Activated T-cell treated with anti-CD3 and anti-CD28 coated beads, Interleukin-2, amount 50 U/mL, for 72 hours (primary cell): ENCODE measurements around the gene C11orf98. TPM values are rescaled to one million over a fixed set of nuclear protein-coding genes. Genes with fewer than 3 reads are reported as not detected.
"Not testable (repeated sequence)": the region's sequence is repeated elsewhere in the genome, so short reads cannot be mapped to it uniquely, and the experiment has no call there.

ENCODE experiments used
- ATAC-seq, 2 donors: fragments of 150-1000 bp; cut with Tn5 transposase; replicated peaks in 1 of 2; 2 replicates each; pipeline ENCODE4 v1.10.0; 2021; ENCODE audit warnings: moderate library complexity in 2 of 2, mild to moderate bottlenecking in 1 of 2
- DNase-seq, 2 donors: peaks; one replicate each; pipeline ENCODE4 v3.0.0; 2021 to 2022; ENCODE audit warnings: mixed read lengths in 1 of 2
- H3K27ac Mint-ChIP-seq: one replicate; pipeline ENCODE4 v1.8.0; 2022; ENCODE audit warnings: mild to moderate bottlenecking, moderate library complexity, mixed read lengths
- H3K27me3 Mint-ChIP-seq: one replicate; pipeline ENCODE4 v1.8.0; 2022; ENCODE audit warnings: low read depth, mixed read lengths
- H3K36me3 Mint-ChIP-seq, 2 donors: one replicate each; pipeline ENCODE4 v1.8.0; 2022; ENCODE audit warnings: mixed read lengths in 2 of 2, mild to moderate bottlenecking in 1 of 2; ENCODE audit not compliant: insufficient read depth in 2 of 2
- H3K4me1 Mint-ChIP-seq: one replicate; pipeline ENCODE4 v1.8.0; 2022; ENCODE audit warnings: low read depth, mixed read lengths
- H3K4me3 Mint-ChIP-seq, 2 donors: one replicate each; pipeline ENCODE4 v1.8.0; 2022; ENCODE audit warnings: mild to moderate bottlenecking in 2 of 2, mixed read lengths in 2 of 2, moderate library complexity in 2 of 2
- H3K9me3 Mint-ChIP-seq, 2 donors: one replicate each; pipeline ENCODE4 v1.8.0; 2022; ENCODE audit warnings: mixed read lengths in 2 of 2
- total RNA-seq, 2 donors: library from RNA; stranded (reverse); gene quantifications; one replicate each; pipeline ENCODE4 v1.2.3, GENCODE V29; 2022

Gene C11orf98
- total RNA-seq, 2 donors from 2014 or later, result 59.2 to 62.1 TPM

GRCh38 chr11:62677156-62677555 lies 12.1 kb upstream of the C11orf98 start:
- no peak for ATAC-seq
- H3K4me3 Mint-ChIP-seq, result peak overlapping the region; percentile 52 to 81
- DNase-seq, result no peak
- H3K4me1 Mint-ChIP-seq, result peaks cover 64% of the 10 kb centered on the region
- peak overlapping the region; percentile 97 for H3K27ac Mint-ChIP-seq
- no peaks in the 10 kb centered on the region for H3K27me3 Mint-ChIP-seq
- no peaks in the 10 kb centered on the region for H3K9me3 Mint-ChIP-seq
- peaks cover 7 to 18% of the 10 kb centered on the region in 2 donors for H3K36me3 Mint-ChIP-seq

DNA sequence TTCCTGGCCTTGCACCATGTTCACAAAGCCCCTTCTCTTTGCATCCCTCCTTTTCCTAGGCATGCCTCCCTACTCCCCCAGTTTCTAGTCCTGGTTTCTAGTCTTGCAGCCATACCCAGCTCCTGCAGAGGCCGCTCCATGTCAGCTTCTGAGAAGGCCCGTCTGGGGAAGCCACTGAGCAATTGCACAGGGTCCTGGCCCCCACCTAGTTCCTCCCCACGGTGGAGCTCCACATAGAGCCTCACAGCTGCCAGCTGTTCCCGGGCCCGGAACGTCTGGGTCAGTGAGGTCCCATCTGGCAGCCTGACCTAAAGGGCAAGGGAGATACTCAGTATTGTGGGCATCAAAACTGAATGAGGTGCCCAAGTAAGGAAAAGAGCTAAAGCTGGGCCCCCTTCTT lies 11.7 kb upstream of the C11orf98 start:
- peaks cover 66% of the 10 kb centered on the region for H3K4me1 Mint-ChIP-seq
- H3K9me3 Mint-ChIP-seq, result no peaks in the 10 kb centered on the region
- H3K4me3 Mint-ChIP-seq, result peak overlapping the region; percentile 52 to 81
- peaks cover 7 to 18% of the 10 kb centered on the region in 2 donors for H3K36me3 Mint-ChIP-seq
- DNase-seq (no peak), ATAC-seq (no peak)
- H3K27ac Mint-ChIP-seq, result peak overlapping the region; percentile 97
- H3K27me3 Mint-ChIP-seq, result no peaks in the 10 kb centered on the region

DNA sequence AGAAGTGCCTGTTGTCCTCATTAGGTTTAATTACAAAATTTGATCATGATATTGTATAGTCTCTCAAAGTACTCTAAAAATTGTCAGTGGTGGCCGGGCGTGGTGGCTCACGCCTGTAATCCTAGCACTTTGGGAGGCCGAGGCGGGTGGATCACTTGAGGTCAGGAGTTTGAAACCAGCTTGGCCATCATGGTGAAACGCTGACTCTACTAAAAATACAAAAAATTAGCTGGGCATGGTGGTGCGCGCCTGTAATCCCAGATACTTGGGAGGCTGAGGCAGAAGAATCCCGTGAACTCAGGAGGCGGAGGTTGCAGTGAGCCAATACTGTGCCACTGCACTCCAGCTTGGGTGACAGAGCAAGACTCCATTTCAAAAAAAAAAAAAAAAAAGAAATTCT lies 10.4 kb upstream of the C11orf98 start:
- not testable (repeated sequence) for H3K4me3 Mint-ChIP-seq, DNase-seq, H3K9me3 Mint-ChIP-seq, H3K27ac Mint-ChIP-seq, H3K27me3 Mint-ChIP-seq, ATAC-seq
- Mint-ChIP-seq H3K36me3 (peaks cover 11 to 21% of the 10 kb centered on the region in 2 donors), H3K4me1 (peaks cover 68% of the 10 kb centered on the region)

DNA sequence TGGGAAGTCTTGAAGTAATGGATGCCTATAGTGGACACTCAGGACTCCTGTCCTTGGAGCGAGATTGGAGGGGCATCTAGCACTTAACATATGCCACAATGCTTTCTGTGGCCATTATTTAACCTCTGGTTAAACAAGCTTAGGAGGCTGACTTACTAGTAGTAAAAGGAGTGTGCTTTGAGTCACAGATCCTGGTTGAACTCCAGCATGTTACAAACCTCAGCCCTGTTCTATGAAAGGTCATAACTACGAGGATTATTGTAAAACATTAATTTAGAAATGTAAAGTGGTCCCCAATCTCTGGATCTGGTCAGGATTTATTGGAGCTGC lies 8.2 kb upstream of the C11orf98 start:
- no peak for ATAC-seq
- no peaks in the 10 kb centered on the region for H3K27me3 Mint-ChIP-seq
- H3K9me3 Mint-ChIP-seq, result no peaks in the 10 kb centered on the region
- no peak for DNase-seq
- no peak overlapping the region for H3K27ac Mint-ChIP-seq
- peaks cover 11 to 23% of the 10 kb centered on the region in 2 donors for H3K36me3 Mint-ChIP-seq
- peaks cover 66% of the 10 kb centered on the region for H3K4me1 Mint-ChIP-seq
- H3K4me3 Mint-ChIP-seq, result peak overlapping the region; percentile 92 to 100

DNA sequence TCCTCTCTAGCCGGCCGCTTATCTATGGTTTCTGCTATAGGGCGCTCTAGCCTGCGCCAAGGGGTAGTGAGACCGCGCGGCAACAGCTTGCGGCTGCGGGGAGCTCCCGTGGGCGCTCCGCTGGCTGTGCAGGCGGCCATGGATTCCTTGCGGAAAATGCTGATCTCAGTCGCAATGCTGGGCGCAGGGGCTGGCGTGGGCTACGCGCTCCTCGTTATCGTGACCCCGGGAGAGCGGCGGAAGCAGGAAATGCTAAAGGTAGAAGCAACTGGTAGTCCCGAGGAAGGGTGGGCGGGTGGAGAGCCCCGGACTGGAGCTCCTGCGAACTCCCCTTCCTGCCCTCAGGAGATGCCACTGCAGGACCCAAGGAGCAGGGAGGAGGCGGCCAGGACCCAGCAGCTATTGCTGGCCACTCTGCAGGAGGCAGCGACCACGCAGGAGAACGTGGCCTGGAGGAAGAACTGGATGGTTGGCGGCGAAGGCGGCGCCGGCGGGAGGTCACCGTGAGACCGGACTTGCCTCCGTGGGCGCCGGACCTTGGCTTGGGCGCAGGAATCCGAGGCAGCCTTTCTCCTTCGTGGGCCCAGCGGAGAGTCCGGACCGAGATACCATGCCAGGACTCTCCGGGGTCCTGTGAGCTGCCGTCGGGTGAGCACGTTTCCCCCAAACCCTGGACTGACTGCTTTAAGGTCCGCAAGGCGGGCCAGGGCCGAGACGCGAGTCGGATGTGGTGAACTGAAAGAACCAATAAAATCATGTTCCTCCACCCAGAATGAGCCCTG lies 6.8 kb upstream of the C11orf98 start, which contains the start of the genes LBHD1 and UQCC3:
TSS of gene LBHD1 (minus strand) at position 660 of the 782 bp plus-strand sequence. CDS start 2,236 bp downstream, outside the sequence.
TSS of gene UQCC3 (plus strand) at position 66 of the 782 bp plus-strand sequence. CDS start at position 139, 73 bp downstream.
- DNase-seq (peak; percentile 83 to 86), ATAC-seq (peak; percentile 85 to 88)
- H3K4me3 Mint-ChIP-seq, result peak within 1 kb of the TSS; percentile 92 to 100
- no peaks in the 10 kb centered on the region for H3K9me3 Mint-ChIP-seq
- H3K4me1 Mint-ChIP-seq, result peaks cover 66% of the 10 kb centered on the region
- H3K27ac Mint-ChIP-seq, result peak within 1 kb of the TSS; percentile 94
- peaks cover 9 to 14% of the 10 kb centered on the region in 2 donors for H3K36me3 Mint-ChIP-seq
- H3K27me3 Mint-ChIP-seq, result no peaks in the 10 kb centered on the region

GRCh38 chr11:62671236-62671607 lies 6.2 kb upstream of the C11orf98 start:
- H3K27me3 Mint-ChIP-seq, result no peaks in the 10 kb centered on the region
- DNase-seq (peak in 1 of 2 donors; percentile 34), ATAC-seq (peak; percentile 24 to 35)
- peak overlapping the region; percentile 92 to 100 for H3K4me3 Mint-ChIP-seq
- peaks cover 10 to 17% of the 10 kb centered on the region in 2 donors for H3K36me3 Mint-ChIP-seq
- peaks cover 66% of the 10 kb centered on the region for H3K4me1 Mint-ChIP-seq
- no peaks in the 10 kb centered on the region for H3K9me3 Mint-ChIP-seq
- H3K27ac Mint-ChIP-seq, result peak overlapping the region; percentile 91

GRCh38 chr11:62669420-62670161 lies 4.6 kb upstream of the C11orf98 start:
- Mint-ChIP-seq H3K4me1 (peaks cover 61% of the 10 kb centered on the region), H3K27ac (peak overlapping the region; percentile 91), H3K4me3 (peak overlapping the region; percentile 92 to 100), H3K27me3 (no peaks in the 10 kb centered on the region), H3K9me3 (no peaks in the 10 kb centered on the region), H3K36me3 (peaks cover 7 to 13% of the 10 kb centered on the region in 2 donors)
- ATAC-seq, result no peak
- no peak for DNase-seq

DNA sequence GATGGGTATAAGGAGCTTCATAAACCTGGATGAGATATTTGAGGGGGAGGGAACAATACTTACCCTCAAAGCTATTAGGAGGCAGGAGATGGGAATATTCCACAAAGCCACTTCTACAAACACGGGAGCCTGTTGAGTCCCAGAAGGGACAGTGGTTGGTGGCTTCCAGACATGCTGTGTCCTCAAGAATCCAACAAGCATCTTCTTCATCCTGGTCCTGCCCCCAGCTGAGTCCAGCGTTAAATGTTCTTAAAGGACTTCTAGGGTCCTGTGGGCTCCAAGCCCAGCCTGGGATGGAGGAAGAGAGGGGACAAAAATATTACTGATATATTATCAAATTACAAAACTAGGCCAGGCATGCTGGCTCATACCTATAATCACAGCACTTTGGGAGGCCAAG lies 2.5 kb upstream of the C11orf98 start:
- Mint-ChIP-seq H3K27me3 (no peaks in the 10 kb centered on the region), H3K27ac (peak overlapping the region; percentile 95), H3K4me3 (peak overlapping the region; percentile 96 to 97), H3K36me3 (peaks cover 8 to 19% of the 10 kb centered on the region in 2 donors), H3K9me3 (no peaks in the 10 kb centered on the region), H3K4me1 (peaks cover 58% of the 10 kb centered on the region)
- no peak for DNase-seq
- no peak for ATAC-seq

DNA sequence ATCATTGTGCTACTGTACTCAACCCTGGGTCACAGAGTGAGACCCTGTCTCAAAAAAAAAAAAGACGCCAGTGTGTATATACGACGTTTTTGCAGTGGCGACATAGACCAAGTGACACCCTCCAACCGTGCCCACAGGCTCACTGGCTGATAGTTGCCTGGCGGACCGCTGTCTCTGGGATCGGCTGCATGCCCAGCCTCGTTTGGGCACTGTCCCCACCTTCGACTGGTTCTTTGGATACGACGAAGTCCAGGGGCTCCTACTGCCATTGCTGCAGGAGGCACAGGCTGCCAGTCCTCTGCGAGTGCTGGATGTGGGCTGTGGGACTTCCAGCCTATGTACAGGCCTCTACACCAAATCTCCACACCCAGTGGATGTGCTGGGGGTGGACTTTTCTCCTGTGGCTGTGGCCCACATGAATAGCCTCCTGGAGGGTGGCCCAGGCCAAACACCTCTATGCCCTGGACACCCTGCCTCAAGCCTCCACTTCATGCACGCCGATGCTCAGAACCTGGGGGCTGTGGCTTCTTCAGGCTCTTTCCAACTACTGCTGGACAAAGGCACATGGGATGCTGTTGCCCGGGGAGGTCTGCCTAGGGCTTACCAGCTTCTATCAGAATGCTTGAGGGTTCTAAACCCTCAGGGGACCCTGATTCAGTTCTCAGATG lies 1.4 kb upstream of the C11orf98 start:
- H3K9me3 Mint-ChIP-seq, result no peaks in the 10 kb centered on the region
- peak overlapping the region; percentile 95 for H3K27ac Mint-ChIP-seq
- peak overlapping the region; percentile 96 to 97 for H3K4me3 Mint-ChIP-seq
- ATAC-seq, result no peak
- H3K4me1 Mint-ChIP-seq, result peaks cover 56% of the 10 kb centered on the region
- peaks cover 8 to 18% of the 10 kb centered on the region in 2 donors for H3K36me3 Mint-ChIP-seq
- no peaks in the 10 kb centered on the region for H3K27me3 Mint-ChIP-seq
- no peak for DNase-seq

DNA sequence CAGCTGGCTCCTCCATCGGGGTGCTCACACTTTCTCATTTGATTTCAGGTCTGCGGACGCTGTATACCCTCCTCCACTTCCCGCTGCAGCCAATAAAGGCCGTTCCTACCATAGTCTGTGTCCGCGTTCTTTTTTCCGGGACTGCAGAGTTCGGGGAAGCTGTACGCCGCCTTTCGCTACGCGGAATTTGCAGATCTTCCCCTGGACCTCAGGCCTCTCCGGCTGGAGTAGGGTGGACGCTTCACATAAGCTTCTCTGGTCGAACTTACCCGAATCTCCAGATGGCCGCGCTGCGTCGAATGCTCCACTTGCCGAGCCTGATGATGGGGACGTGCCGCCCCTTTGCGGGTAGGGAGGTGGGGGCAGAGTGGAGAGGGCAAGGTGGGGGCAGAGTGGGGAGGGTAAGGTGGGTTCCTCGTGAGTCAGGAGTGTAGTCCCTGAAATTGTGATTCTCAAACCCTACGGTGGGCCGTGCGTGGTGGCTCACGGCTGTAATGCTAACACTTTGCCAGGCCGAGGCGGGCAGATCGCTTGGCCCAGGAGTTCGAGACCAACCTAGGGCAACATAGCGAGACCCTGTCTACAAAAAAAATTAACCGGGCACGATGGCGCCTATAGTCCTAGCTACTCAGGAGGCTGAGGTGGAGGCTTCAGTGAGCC lies 719 bp upstream of the C11orf98 start:
- Mint-ChIP-seq H3K4me1 (peaks cover 50% of the 10 kb centered on the region), H3K27me3 (no peaks in the 10 kb centered on the region)
- peak; percentile 27 to 39 for ATAC-seq

GRCh38 chr11:62664405-62665074 lies 470 bp downstream of the C11orf98 start:
- peaks cover 39% of the 10 kb centered on the region for H3K4me1 Mint-ChIP-seq
- DNase-seq (peak; percentile 69 to 72), ATAC-seq (peak; percentile 54)
- peak overlapping the region; percentile 95 for H3K27ac Mint-ChIP-seq
- H3K36me3 Mint-ChIP-seq, result peaks cover 4 to 16% of the 10 kb centered on the region in 2 donors
- peak overlapping the region; percentile 96 to 97 for H3K4me3 Mint-ChIP-seq
- no peaks in the 10 kb centered on the region for H3K9me3 Mint-ChIP-seq
- no peaks in the 10 kb centered on the region for H3K27me3 Mint-ChIP-seq

More for the DNA sequence above, 719 bp upstream of the C11orf98 start:
- peaks cover 4 to 16% of the 10 kb centered on the region in 2 donors for H3K36me3 Mint-ChIP-seq
- H3K4me3 Mint-ChIP-seq, result peak overlapping the region; percentile 96 to 97
- H3K27ac Mint-ChIP-seq, result peak overlapping the region; percentile 95
- DNase-seq, result peak; percentile 62 to 73
- H3K9me3 Mint-ChIP-seq, result no peaks in the 10 kb centered on the region
